Stimulated activated CD8-positive, alpha-beta memory T cell treated with anti-CD3 and anti-CD28 coated beads, Interleukin-7, amount 100 ng/mL, for 24 hours (primary cell): Measurements from ENCODE around the gene CEP350.

Experiments used
- DNase-seq: peaks from one replicate; pipeline ENCODE4 v3.0.0-alpha.2; 2020; ENCODE audit warnings: low read depth

The CEP350 gene, protein sequence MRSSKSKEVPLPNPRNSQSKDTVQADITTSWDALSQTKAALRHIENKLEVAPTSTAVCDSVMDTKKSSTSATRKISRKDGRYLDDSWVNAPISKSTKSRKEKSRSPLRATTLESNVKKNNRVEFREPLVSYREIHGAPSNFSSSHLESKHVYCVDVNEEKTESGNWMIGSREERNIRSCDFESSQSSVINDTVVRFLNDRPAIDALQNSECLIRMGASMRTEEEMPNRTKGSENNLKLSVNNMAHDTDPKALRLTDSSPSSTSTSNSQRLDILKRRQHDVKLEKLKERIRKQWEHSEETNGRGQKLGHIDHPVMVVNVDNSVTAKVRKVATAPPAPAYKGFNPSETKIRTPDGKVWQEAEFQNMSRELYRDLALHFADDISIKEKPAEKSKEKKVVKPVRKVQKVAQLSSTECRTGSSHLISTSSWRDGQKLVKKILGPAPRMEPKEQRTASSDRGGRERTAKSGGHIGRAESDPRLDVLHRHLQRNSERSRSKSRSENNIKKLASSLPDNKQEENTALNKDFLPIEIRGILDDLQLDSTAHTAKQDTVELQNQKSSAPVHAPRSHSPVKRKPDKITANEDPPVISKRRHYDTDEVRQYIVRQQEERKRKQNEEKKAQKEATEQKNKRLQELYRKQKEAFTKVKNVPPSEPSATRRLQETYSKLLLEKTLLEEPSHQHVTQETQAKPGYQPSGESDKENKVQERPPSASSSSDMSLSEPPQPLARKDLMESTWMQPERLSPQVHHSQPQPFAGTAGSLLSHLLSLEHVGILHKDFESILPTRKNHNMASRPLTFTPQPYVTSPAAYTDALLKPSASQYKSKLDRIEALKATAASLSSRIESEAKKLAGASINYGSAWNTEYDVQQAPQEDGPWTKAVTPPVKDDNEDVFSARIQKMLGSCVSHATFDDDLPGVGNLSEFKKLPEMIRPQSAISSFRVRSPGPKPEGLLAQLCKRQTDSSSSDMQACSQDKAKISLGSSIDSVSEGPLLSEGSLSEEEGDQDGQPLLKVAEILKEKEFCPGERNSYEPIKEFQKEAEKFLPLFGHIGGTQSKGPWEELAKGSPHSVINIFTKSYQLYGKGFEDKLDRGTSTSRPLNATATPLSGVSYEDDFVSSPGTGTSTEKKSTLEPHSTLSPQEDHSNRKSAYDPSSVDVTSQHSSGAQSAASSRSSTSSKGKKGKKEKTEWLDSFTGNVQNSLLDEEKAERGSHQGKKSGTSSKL (N-terminal part only)

DNA sequence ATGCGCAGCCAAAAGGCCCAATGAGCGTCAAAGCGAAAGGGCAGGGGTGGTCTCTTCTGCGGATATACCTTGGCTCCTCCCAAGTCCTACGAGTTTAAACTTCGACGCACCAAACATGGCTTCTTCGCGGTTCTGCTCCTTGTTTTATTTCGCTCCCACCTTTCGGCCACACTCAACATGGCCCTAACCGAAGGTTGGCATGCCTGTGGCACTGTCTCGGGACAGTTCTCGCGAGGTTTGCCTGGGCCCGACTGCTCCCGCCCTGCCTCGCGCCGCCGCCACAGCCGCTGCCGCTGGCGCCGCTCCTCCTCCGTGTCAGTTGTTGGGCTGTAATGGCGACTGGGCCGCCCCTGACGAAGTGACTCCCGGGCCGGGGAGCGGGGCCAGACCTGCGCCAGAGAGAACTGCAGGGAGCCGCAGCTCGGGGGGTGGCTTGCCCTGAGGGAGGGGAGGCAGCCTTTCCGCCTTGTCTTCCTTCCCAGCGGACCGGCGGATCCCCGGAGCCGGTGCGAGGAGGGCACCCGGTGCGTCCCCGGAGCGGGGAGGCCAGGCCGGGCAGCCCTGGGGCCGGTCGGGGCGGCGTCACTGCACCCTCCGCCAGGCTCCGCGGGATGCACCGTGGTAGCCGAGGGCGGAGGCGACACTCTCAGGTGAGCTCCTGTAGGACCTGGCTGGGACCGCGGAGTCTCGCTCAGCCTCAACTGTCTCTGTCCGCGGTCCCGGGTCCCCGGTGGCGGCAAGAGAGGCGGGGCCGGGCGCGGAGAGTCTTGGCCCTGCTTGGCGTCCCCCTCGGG, at the start of gene CEP350:
TSS of gene CEP350 (plus strand) at position 318 of the 794 bp plus-strand sequence. CDS start 31,372 bp downstream, outside the sequence.
- peak; percentile 90 for DNase-seq

DNA sequence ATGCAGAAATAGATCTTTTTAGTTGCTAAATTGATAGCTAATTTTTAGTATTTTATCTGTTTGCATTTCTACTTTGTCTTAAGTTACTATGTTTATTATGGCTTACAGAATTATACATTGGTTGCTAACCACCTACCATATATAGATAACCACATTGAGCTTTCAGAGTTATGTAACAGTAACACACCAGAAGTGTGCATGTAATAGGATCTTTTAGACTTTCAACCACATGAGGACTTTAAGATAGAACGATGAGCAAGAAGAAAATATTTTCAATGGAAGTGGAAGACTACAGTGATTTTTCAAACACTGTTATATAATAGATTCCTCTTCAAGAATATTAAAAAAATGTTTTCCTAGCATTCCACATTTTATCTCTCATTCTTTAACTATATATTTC, 43.7 kb upstream of the CEP350 start:
- DNase-seq, result no peak

DNA sequence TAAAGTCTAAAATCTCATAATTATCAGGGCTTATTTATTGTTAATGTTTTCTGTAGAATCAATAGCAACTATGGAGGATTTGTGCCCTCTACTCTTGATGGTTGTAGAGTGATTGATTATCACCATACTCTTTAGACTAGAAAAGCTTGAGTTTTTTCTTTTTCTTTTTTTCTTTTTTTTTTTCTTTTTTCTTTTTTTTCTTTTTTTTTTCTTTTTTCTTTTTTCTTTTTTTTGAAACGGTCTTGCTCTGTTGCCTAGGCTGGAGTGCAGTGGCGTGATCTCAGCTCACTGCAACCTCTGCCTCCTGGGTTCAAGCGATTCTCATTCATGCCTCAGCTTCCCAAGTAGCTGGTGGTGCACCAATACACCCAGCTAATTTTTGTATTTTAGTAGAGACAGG, 42.8 kb upstream of the CEP350 start:
- DNase-seq, result no peak

DNA sequence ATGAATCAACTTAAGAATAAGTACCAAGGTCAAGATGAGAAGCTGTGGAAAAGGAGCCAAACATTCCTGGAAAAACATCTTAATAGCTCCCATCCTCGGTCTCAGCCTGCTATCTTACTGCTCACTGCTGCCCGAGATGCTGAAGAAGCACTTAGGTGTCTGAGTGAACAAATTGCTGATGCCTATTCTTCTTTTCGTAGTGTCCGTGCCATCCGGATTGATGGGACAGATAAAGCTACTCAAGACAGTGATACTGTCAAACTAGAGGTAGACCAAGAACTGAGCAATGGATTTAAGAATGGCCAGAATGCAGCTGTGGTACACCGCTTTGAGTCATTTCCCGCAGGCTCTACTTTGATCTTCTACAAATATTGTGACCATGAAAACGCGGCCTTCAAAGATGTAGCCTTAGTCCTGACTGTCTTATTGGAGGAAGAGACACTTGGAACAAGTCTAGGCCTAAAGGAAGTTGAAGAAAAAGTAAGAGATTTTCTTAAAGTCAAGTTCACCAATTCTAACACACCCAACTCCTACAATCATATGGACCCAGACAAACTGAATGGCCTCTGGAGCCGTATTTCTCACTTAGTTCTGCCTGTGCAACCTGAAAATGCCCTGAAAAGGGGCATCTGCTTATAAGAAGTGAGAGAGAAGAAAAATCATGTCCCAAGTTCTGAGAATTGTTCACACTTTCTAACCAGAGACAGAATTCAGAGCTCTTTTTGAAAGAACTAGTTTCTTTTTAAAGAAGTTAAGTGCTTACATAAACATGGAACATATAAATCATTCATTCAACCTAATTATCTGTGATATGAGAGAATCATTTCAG, 36.8 kb upstream of the CEP350 start:
- no peak for DNase-seq

DNA sequence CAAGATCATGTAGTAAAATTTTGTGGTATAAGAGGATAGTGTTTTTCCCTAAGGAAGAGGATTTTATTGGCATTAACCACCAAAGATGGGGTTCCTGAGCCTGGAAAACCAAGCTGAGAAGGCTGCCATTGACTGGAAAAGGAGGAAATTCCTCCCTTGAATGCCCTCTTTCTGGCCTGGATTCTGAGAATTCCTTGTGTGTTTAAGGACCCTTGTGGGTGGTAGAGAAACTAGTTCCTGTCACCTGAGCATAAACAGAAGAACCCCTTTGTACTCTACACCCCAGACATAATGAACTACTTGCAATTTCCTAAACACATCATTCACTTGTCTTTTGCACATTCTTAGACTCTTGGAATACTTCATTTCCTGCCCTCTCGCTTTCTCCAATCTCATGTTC, 33.1 kb upstream of the CEP350 start:
- DNase-seq, result no peak

DNA sequence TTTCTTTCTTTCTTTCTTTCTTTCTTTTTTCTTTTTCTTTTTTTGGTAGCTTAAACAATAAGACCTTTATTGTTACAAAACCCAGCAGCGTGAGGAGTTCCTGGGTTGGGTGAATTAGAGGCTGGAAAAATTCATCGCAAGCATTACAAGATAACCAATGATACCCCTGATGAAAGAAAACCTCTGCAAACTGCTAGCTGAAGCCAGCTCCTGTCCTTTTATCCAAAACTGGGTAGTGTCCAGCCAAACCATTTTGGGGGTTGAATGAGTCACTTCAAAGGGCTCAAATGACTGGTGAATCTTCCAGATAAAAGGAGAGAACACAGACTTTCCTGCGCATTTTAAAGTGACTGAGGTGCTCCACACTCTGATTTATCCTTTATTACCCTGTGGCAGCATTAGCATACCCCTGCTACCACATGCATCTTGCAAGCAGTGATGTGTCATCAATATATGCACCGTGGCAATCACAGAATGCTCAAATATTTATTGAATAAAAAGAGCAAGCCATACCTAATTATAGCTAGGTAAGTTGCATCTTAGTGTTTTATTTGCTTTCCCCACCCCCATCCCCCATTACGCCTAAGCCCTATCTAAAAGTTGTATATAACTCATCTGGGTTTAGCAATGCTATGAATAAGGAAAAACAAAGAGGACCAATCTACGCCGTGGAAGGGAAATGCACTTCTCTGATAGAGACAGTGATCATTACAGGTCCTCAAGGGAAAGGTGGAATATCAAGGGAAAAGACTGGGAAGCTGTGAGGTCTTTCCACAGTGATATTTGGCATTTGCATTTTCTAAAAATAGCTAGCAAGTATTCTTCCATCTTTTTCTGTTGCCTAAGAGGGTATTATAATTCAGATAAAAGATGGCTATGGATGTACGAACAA, 32.4 kb upstream of the CEP350 start:
- no peak for DNase-seq

DNA sequence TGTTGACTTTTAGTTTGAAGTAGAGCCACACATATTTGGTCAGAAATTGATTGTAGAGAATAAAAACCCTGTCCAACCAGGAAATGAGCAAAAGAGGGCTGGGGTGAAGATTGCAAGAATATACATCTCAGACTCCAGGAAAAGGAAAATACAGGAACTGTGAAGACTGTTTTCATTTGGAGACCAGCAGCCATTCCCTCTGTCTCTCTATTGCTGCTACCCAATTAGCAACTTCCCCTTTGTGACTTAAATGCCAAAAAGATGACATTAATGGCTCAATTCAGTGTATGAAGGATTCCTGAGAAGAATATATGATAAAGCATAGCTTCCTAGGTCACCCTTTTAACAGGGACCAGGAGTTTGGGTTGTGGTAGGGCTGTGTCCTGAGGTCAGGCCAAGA, 31.6 kb upstream of the CEP350 start:
- DNase-seq, result no peak

DNA sequence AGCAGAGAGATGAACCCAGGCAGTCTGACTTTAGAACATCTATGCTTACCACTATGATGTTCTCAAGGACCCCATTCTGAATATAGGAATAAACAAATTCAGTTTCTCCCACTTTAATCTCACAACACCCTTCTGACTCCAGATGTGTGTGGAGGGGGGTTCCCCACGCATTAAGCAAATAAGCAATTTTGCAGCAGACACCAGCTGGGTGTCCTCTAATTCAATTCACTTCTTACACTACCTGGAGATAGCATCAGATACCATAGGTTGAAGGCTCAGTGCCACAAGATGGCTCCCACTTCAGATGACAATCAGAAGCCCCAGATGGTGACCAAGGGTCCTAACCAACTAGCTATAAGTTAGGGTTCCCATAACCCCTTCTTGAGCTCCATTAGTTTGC, 30.3 kb upstream of the CEP350 start:
- DNase-seq, result no peak

DNA sequence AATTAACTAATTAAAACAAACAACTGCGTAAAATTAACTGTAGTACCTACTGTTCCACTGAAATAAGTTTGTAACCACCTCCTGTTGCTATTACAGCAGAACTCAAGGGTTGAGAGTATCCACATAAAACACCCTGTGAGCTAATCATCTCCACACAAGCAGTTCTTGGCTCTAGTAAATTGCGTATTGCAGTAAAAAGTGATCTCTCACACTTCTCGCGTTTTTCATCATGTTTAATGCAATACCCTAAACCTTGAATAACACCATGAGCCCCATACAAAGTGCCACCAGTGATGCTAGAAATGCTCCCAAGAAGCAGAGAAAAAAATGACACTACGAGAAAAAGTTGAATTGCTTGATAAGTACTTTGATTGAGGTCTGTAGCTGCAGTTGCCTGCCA, 29.3 kb upstream of the CEP350 start:
- no peak for DNase-seq

DNA sequence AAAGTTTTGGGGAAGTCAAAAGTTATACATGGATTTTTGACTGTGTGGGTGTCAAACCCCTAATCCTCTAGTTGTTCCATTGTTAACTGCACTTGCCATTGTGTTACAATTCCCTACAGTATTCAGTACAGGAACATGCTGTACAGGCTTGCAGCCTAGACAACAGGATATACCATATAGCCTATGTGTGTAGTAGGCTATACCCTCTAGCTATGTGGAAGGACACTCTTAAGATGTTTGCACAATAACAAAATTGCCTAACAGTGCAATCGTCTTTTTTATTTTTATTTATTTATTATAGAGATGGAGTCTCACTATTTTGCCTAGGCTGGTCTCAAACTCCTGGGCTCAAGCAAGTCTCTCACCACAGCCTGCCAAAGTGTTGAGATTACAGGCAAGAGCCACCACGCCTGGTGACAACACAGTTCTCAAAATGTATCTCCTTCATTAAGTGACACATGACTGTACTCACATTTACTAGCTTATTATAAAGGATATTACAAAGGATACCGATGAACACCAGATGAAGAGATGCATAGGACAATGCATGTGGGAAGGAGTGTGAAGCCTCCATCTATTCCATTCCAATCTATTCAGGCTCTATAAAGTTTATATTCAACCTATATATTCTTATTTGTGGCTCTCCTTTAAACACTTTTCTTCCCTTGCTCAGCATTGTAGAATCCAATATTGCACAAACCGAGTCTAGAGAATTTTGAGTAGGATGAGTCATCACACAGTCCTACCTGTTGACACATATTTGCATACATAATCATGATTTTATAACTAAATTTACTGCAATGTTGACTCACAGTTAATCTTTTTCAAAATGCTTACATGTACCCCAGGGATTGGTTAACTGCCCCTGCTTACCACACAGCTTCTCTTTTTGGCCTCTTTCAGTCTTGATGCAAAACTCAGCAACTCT, 28.4 kb upstream of the CEP350 start:
- DNase-seq, result no peak

DNA sequence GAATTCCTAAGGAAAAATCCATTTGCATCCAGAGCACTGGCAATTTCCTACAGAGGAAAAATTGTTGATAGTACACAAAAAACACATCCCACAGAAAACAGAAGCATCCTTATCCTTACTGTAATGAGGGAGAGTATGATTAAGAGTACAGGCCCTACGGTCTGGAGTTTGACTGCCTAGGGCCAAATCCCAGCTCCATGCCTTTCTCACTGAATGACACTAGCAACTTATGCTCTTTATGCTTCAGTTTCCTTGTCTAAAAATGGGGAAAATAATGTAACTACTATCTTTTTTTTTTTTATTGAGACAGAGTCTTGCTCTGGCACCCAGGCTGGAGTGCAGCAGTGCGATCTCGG, 27.8 kb upstream of the CEP350 start:
- DNase-seq, result no peak

DNA sequence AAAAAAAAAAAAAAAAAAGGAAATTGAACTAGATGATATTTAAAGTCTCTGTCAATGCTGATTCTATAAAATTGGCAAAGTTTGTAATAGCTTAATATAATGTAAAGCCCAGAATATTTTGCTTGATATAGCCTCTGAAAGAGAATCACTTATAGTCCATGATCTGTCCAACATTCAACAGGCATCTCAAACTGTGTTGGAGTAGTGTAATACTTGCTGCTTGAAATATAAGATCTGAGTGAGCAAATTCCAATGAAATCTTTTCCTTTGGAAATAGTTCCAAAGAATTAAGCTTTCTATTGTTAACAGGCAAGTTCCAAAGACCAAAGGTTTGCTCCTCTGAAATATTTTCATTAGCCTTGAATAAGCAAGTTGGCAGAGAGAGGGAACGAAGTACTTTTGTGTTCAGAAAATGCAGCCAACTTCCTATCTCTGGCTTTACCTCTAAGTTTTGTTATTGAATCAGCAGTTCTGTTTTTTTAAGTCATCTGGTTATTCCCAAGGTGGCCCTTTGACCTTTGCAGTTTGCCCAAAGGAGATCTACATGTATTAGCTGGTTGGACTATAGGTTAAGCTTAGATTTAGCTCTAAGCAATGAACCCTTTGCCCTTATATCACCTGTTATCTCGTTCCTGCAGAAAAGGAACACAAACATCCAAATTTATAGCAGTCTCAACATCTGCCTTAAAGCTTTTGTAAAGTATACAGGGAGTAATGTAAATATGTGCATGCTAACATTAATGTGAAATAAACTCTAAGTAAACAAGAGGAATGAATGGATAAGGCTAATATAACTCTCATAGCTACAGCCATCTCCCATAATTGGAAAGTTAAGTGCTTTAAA, 24.4 kb upstream of the CEP350 start:
- DNase-seq, result no peak

DNA sequence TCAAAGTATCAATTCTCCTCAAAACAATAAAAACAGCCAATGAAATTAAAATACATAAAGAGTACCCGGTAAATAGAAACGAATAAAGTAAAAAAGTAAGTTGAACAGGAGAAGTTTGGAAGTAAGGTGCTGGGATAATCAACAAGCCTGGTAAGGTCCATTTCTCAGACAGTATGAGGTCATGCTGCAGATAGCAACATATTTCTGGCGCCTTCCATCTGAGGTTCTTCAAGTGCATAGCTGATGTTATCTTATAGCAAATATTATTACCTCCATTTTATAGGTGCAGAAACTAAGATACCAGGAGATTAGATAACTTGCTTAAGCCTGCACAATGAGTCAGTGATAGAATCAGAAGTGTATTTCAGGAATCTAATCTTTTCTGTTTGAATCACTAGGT, 23.7 kb upstream of the CEP350 start:
- DNase-seq, result no peak

DNA sequence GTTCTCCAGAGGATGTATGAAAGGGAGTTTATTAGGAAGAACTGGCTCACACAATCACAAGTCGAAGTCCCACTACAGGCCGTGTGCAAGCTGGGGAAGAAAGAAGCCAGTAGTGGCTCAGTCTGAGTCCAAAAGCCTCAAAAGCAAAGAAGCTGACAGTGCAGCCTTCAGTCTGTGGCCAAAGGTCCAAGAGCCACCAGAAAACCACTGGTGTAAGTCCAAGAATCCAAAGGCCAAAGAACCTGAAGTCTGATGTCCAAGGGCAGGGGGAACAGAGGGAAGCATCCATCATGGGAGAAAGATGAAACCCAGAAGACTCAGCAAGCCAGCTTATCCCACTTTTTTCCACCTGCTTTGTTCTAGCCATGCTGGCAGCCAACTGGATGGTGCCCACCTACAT, 21.4 kb upstream of the CEP350 start:
- no peak for DNase-seq

DNA sequence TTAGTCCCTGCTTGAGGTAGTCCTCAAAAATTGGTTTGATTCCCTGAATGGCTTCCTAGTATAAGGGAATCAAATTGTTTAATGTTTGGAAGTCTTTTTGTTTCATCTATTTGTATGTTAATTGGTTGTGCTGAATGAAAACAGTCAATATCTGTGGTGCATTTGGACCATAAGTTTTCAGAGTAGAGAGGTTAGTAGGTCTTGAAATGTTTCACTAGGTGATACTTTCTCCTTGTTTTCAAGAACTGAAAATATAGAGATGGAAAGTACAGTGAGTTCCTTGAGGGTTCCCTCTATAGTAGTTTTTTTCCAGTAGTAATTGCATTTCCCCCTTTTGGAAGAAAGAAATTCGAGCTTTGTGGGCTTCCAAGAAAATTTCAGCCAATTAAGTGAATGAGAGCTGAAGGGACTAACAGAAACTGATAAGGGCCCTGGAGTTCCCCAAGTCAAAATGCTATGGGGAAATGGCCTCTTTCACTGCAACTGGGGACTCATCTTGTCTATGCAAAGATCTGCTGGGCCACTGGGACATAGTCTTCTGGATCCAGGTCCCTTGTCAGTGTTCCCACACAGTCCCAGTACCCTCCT, 18.6 kb upstream of the CEP350 start:
- DNase-seq, result no peak

DNA sequence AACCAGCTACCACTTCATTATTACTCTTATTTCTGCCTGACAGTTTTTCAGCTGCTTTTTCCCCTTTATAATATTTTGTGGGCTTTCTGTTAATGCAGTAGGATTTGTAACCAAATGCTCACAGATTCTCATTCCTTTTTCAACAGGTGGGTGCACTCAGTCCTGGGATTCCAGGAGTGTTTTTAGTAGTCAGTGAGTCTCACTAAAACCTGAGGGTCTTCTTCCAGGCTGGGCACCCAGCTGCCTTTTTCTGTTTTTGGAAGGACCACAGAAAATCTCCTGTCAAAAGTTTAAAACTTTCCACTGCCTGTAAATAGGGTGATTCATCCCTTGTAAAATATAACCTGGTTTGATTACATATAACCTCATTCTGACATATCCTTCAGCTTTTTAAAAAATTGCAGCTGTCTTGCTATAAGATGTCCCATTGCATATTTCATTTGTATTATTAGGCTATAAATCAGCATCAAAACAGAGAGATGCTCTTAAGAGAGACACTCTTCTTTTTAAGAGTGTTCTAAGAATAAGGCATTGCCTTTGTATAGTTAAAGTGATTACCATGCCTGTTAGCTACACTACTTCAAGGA, 16.8 kb upstream of the CEP350 start:
- no peak for DNase-seq

DNA sequence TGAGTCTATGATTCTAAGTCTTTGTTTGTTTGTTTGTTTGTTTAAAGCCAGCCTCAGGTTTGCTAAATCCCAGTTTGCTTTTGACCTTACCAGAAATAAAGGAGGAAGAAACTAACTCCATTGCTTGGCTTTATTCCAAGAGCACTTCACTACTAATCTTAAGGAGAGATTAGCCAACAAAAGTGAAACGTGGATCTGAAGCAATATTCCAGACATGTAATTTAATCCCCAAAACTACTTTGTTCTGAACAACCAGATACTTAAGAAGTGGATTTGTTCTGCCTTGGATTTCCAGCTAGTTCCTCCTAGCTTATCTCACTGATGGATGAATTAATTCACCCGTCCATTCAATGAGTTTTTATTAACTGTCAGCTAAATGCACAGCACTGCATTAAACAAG, 15.9 kb upstream of the CEP350 start:
- no peak for DNase-seq
